Naive thymus-derived CD4-positive, alpha-beta T cell (primary cell): ENCODE measurements around the gene PITPNB. TPM values are rescaled to one million over a fixed set of nuclear protein-coding genes. Genes with fewer than 3 reads are reported as not detected.

Experiments
- ATAC-seq: fragments of 150-1000 bp; cut with Tn5 transposase; 2 replicates; pipeline ENCODE4 v1.10.0; 2021; ENCODE audit warnings: mild to moderate bottlenecking, moderate library complexity
- CTCF ChIA-PET: fragments of 350-600 bp; sonication (Branson Sonifier 250); formaldehyde crosslinking; loops from one replicate; lab custom pipeline; 2021; ENCODE audit warnings: antibody characterized with exemption; lab: Charles Lee
- POLR2A ChIA-PET: fragments of 350-600 bp; sonication (Branson Sonifier 250); formaldehyde crosslinking; loops from one replicate; lab custom pipeline; 2021; ENCODE audit warnings: antibody characterized with exemption, inconsistent platforms; lab: Charles Lee
- DNase-seq, 9 donors: peaks; one replicate each; pipeline versions ENCODE4 v3.0.0 to v3.0.0-alpha.2; 2020 to 2022; ENCODE audit warnings: mixed read lengths in 1 of 9
- H3K27ac ChIP-seq: one replicate; pipeline ENCODE4 v1.7.0; 2013; ENCODE audit warnings: mild to moderate bottlenecking, low read depth, low read length, moderate library complexity
- H3K27me3 ChIP-seq, 2 donors: one replicate each; pipeline ENCODE4 v1.7.0; 2013; ENCODE audit warnings: low read length in 2 of 2, mild to moderate bottlenecking in 2 of 2, moderate library complexity in 2 of 2; ENCODE audit not compliant: control insufficient read depth in 2 of 2, insufficient read depth in 2 of 2
- H3K36me3 ChIP-seq, 3 experiments: 1 replicate in 2 of 3; 2 replicates in 1 of 3; pipeline ENCODE4 v1.7.0; 2013; ENCODE audit warnings: low read length in 3 of 3, mild to moderate bottlenecking in 3 of 3, moderate library complexity in 1 of 3; ENCODE audit not compliant: insufficient read depth in 3 of 3, control insufficient read depth in 2 of 3
- H3K4me1 ChIP-seq, 2 donors: one replicate each; pipeline ENCODE4 v1.7.0; 2013; ENCODE audit warnings: low read length in 2 of 2, mild to moderate bottlenecking in 2 of 2, moderate library complexity in 1 of 2; ENCODE audit not compliant: control insufficient read depth in 2 of 2, insufficient read depth in 2 of 2
- H3K4me3 ChIP-seq: 2 replicates; pipeline ENCODE4 v1.7.0; 2013; ENCODE audit warnings: mild to moderate bottlenecking, low read length
- H3K9me3 ChIP-seq, 3 experiments: 1 replicate in 2 of 3; 2 replicates in 1 of 3; pipeline ENCODE4 v1.7.0; 2013; ENCODE audit warnings: low read length in 3 of 3; ENCODE audit not compliant: control insufficient read depth in 2 of 3
- H3K27ac Mint-ChIP-seq, 9 donors: one replicate each; pipeline ENCODE4 v1.8.0; 2020 to 2022; ENCODE audit warnings: mixed read lengths in 9 of 9, mild to moderate bottlenecking in 8 of 9, moderate library complexity in 5 of 9, inconsistent platforms in 2 of 9
- H3K27me3 Mint-ChIP-seq, 5 donors: one replicate each; pipeline ENCODE4 v1.8.0; 2021 to 2022; ENCODE audit warnings: mixed read lengths in 5 of 5, mild to moderate bottlenecking in 1 of 5
- H3K36me3 Mint-ChIP-seq, 5 donors: one replicate each; pipeline ENCODE4 v1.8.0; 2020 to 2022; ENCODE audit warnings: mixed read lengths in 5 of 5, mild to moderate bottlenecking in 3 of 5, inconsistent platforms in 1 of 5
- H3K4me1 Mint-ChIP-seq, 7 donors: one replicate each; pipeline ENCODE4 v1.8.0; 2020 to 2022; ENCODE audit warnings: mixed read lengths in 7 of 7, mild to moderate bottlenecking in 3 of 7, inconsistent platforms in 1 of 7
- H3K4me3 Mint-ChIP-seq, 10 donors: one replicate each; pipeline ENCODE4 v1.8.0; 2020 to 2022; ENCODE audit warnings: mild to moderate bottlenecking in 10 of 10, mixed read lengths in 10 of 10, moderate library complexity in 6 of 10, inconsistent platforms in 2 of 10
- H3K9me3 Mint-ChIP-seq, 11 donors: one replicate each; pipeline ENCODE4 v1.8.0; 2020 to 2022; ENCODE audit warnings: mixed read lengths in 11 of 11, mild to moderate bottlenecking in 4 of 11, inconsistent platforms in 1 of 11, moderate library complexity in 1 of 11
- intact Hi-C, 2 donors: fragments of 100-400 bp; cut with micrococcal nuclease; formaldehyde crosslinking; loops; one replicate each; pipeline ENCODE4 v1.15.1; 2023
- polyA plus RNA-seq, 2 donors: library from polyadenylated mRNA; unstranded; fragments of 300-500 nt; fragmentation: Illumina TruSeq; gene quantifications; one replicate each; pipeline ENCODE4 v1.2.3, GENCODE V29; 2021
- total RNA-seq, 6 experiments: library from RNA in 5 of 6; stranded (reverse) in 5 of 6; gene quantifications; 1 replicate in 5 of 6; 2 replicates in 1 of 6; pipeline ENCODE4 v1.2.3 and lab custom pipeline; 2021 to 2026

The PITPNB gene
- total and polyA plus RNA-seq, 7 experiments from 2014 or later, result 56.3 to 98.8 (median 62.8) TPM

- H3K9me3 Mint-ChIP-seq, result no peaks in the 10 kb centered on the region
- intact Hi-C loops, result no loop called here
- Histone ChIP-seq H3K4me1 (peaks cover 5% of the 10 kb centered on the region in 2 donors), H3K27ac (no peak overlapping the region), H3K27me3 (no peaks in the 10 kb centered on the region), H3K9me3 (no peaks in the 10 kb centered on the region), H3K36me3 (no peaks in the 10 kb centered on the region), H3K4me3 (no peak overlapping the region)
- H3K27ac Mint-ChIP-seq, result no peak overlapping the region
- H3K27me3 Mint-ChIP-seq, result no peaks in the 10 kb centered on the region
- ATAC-seq (no peak), DNase-seq (no peak)
- H3K4me3 Mint-ChIP-seq, result no peak overlapping the region
- H3K36me3 Mint-ChIP-seq, result peaks cover 0 to 32% (median 12%) of the 10 kb centered on the region in 5 donors
- H3K4me1 Mint-ChIP-seq, result peaks cover 28 to 59% (median 48%) of the 10 kb centered on the region in 7 donors
- CTCF ChIA-PET, result interaction anchor here (0.7 kb wide), 1 partner anchor 85 kb away, joined by 6 read pairs; no protein-coding TSS in a partner anchor
- POLR2A ChIA-PET, result no interaction called here
Measured at GRCh38 chr22:27925331-27925730, 6.3 kb upstream of the PITPNB start.

GRCh38 chr22:27919942-27920755 lies 1.1 kb upstream of the PITPNB start:
- H3K9me3 ChIP-seq, result no peaks in the 10 kb centered on the region
- H3K4me3 Mint-ChIP-seq, result peak overlapping the region; percentile 97 to 100 (median 99)
- H3K27ac ChIP-seq, result peak overlapping the region; percentile 94
- ATAC-seq (peak; percentile 35), DNase-seq (no peak)
- peaks cover 29 to 32% of the 10 kb centered on the region in 2 donors for H3K4me1 ChIP-seq
- CTCF ChIA-PET, result interaction anchor here (1.3 kb wide), 1 partner anchor 31 kb away, joined by 3 read pairs; no protein-coding TSS in a partner anchor
- peaks cover 0 to 29% (median 12%) of the 10 kb centered on the region in 5 donors for H3K36me3 Mint-ChIP-seq
- H3K27ac Mint-ChIP-seq, result peak overlapping the region; percentile 93 to 99 (median 99)
- POLR2A ChIA-PET, result interaction anchor here (0.7 to 2.1 kb wide), 6 partner anchors 9 to 1436 kb away, joined by 3 to 8 read pairs (median 4); partner anchors contain the start of genes HPS4, SRRD and XBP1
- H3K27me3 Mint-ChIP-seq, result peaks cover 0 to 4% (median 0%) of the 10 kb centered on the region in 5 donors
- H3K4me3 ChIP-seq, result peak overlapping the region; percentile 73
- peaks cover 53 to 81% (median 68%) of the 10 kb centered on the region in 7 donors for H3K4me1 Mint-ChIP-seq
- no peaks in the 10 kb centered on the region for H3K36me3 ChIP-seq
- peaks cover 0 to 6% (median 0%) of the 10 kb centered on the region in 11 donors for H3K9me3 Mint-ChIP-seq
- intact Hi-C loops, result loop anchor here (1.0 to 10.0 kb wide), 13 partner anchors 33 to 1847 kb away; partner anchors contain the start of genes HSCB (in 2 of the 2), CCDC117 (in 1 of the 2), CHEK2 (in 1 of the 2) and EWSR1 (in 1 of the 2)
- no peaks in the 10 kb centered on the region for H3K27me3 ChIP-seq

DNA sequence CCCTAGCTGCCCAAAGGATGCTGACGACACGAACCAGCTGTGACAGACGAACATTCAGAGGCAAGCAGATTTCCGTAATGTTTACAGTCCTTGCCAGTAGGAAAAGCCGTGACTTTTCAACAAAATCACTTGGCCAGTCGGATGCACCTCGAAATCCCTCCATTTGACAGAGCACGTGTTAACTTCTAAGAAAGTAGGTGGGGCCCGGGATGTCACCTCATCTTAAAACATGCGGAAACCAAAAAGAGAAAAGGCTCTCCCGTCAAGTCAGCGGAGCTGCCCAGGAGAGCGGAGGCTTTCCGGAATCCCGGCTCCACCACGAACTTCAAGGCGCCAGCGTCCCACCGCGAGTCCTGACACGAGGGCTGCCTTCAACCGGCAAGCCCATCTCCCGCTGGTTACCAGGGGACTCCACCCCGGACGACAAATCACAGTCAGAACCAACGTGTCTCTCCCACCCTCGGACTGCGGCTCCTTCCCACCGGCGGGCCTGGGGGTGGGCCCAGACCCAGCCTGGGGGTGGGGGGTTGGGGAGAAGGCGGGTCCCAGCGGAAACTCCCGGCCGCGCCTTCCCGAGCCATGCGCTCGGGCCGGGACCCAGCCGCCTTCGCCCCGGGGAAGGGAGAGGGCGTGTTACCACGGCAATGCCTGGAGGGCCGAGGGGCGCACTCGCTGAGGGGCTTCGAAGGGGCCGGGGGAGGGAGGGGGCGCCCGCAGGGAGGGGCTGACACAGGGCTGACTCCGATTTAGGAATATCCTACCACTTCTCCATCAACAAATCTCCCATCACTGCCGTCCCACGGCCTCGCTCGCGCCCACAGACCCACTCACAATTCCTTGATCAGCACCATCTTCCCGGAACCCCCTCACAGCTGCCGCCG lies 475 bp downstream of the PITPNB start:
- ATAC-seq (peak; percentile 17), DNase-seq (peak; percentile 23 to 80 (median 39))
- Histone ChIP-seq H3K27me3 (no peaks in the 10 kb centered on the region), H3K36me3 (no peaks in the 10 kb centered on the region), H3K9me3 (no peaks in the 10 kb centered on the region), H3K4me3 (peak overlapping the region; percentile 84), H3K4me1 (peaks cover 29 to 32% of the 10 kb centered on the region in 2 donors), H3K27ac (peak overlapping the region; percentile 90)
- H3K27me3 Mint-ChIP-seq, result peaks cover 0 to 4% (median 0%) of the 10 kb centered on the region in 5 donors
- peak overlapping the region; percentile 93 to 99 (median 99) for H3K27ac Mint-ChIP-seq
- POLR2A ChIA-PET, result interaction anchor here (0.7 to 2.1 kb wide), 8 partner anchors 8 to 1435 kb away, joined by 3 to 8 read pairs (median 4); partner anchors contain the start of genes HPS4, MN1, SRRD and XBP1
- intact Hi-C loops, result loop anchor here (1.0 to 10.0 kb wide), 13 partner anchors 32 to 1849 kb away; partner anchors contain the start of genes HSCB (in 2 of the 2), CCDC117 (in 1 of the 2), CHEK2 (in 1 of the 2) and EWSR1 (in 1 of the 2)
- peaks cover 0 to 24% (median 11%) of the 10 kb centered on the region in 5 donors for H3K36me3 Mint-ChIP-seq
- CTCF ChIA-PET, result interaction anchor here (1.3 kb wide), 1 partner anchor 30 kb away, joined by 3 read pairs; no protein-coding TSS in a partner anchor
- H3K4me1 Mint-ChIP-seq, result peaks cover 58 to 86% (median 78%) of the 10 kb centered on the region in 7 donors
- peaks cover 0 to 6% (median 0%) of the 10 kb centered on the region in 11 donors for H3K9me3 Mint-ChIP-seq
- peak overlapping the region; percentile 97 to 100 (median 99) for H3K4me3 Mint-ChIP-seq

DNA sequence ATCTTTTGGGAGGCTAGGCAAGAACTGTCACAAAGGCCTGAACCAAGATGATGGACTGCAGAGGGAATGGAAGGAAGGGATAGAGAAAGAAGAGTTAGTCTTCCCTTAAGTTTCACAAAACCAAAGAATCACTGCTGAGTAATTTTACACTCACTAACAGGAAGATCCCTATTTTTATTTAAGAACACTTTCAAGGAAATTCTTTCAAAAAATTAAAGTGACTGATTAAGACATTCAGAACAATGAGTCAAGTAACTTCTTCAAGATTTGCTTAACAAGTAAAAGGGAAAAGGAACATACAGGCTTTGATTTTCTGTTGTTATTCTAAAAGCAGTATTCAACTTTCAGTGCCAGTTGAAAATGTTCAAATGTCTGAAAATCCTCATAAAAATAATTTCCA lies 3.1 kb downstream of the PITPNB start:
- Histone ChIP-seq H3K4me3 (no peak overlapping the region), H3K27ac (no peak overlapping the region), H3K9me3 (no peaks in the 10 kb centered on the region), H3K36me3 (no peaks in the 10 kb centered on the region), H3K27me3 (no peaks in the 10 kb centered on the region), H3K4me1 (peaks cover 29 to 32% of the 10 kb centered on the region in 2 donors)
- Mint-ChIP-seq H3K27ac (peak overlapping the region in 1 of 9 donors; percentile 33), H3K27me3 (peaks cover 0 to 4% (median 0%) of the 10 kb centered on the region in 5 donors), H3K9me3 (peaks cover 0 to 6% (median 0%) of the 10 kb centered on the region in 11 donors), H3K36me3 (peaks cover 0 to 18% (median 5%) of the 10 kb centered on the region in 5 donors), H3K4me3 (peak overlapping the region in 6 of 10 donors; percentile 2 to 43 (median 22)), H3K4me1 (peaks cover 52 to 87% (median 77%) of the 10 kb centered on the region in 7 donors)
- ATAC-seq (no peak), DNase-seq (no peak)
- ChIA-PET POLR2A (no interaction called here), CTCF (no interaction called here)
- intact Hi-C loops, result loop anchor here (5.0 to 10.0 kb wide), 6 partner anchors 34 to 1851 kb away; partner anchors contain the start of genes CHEK2 (in 1 of the 2), HSCB (in 1 of the 2), UQCR10 (in 1 of the 2) and XBP1 (in 1 of the 2)

DNA sequence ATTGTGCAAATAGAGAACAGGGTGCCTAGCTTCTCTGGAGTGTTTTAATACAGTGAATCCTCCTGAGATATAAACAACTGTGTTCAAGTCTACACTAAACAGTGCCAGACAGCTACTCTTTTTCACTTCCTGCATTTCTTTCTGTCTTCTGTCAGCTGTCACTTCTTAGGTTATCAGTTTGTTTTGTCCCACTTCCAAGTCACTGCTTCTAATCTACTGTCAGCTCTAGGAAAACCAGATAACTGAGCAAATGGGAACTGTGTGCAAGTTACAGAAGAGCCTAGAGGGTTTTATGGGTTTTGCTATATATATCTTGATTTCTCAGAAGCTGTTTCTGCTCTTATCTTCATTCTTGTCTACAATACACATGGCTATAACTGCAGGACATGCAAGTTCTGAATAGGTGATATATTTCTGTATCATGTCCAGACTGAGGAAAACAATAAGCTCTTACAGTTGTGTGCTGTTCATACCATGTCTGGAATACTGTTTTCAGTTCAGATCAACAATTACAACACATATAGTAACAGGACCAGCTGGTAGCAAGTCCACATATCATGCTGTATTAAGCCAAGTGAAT lies 5.8 kb downstream of the PITPNB start:
- ChIA-PET CTCF (interaction anchor here (0.6 kb wide), 1 partner anchor 27 kb away, joined by 4 read pairs; no protein-coding TSS in a partner anchor), POLR2A (no interaction called here)
- intact Hi-C loops, result loop anchor here in 1 of 2 donors (10.0 kb wide), 1 partner anchor 882 kb away; no protein-coding TSS in a partner anchor
- Histone ChIP-seq H3K36me3 (peaks cover 0 to 17% (median 0%) of the 10 kb centered on the region in 3 experiments), H3K4me1 (peaks cover 15 to 21% of the 10 kb centered on the region in 2 donors), H3K27me3 (no peaks in the 10 kb centered on the region), H3K4me3 (no peak overlapping the region), H3K27ac (no peak overlapping the region), H3K9me3 (no peaks in the 10 kb centered on the region)
- ATAC-seq (no peak), DNase-seq (no peak)
- H3K27me3 Mint-ChIP-seq, result no peaks in the 10 kb centered on the region
- H3K4me1 Mint-ChIP-seq, result peaks cover 40 to 72% (median 63%) of the 10 kb centered on the region in 7 donors
- H3K4me3 Mint-ChIP-seq, result peak overlapping the region in 2 of 10 donors; percentile 1 to 5
- H3K36me3 Mint-ChIP-seq, result peaks cover 0 to 35% (median 8%) of the 10 kb centered on the region in 5 donors
- H3K27ac Mint-ChIP-seq, result peak overlapping the region in 3 of 9 donors; percentile 10 to 27 (median 14)
- H3K9me3 Mint-ChIP-seq, result no peaks in the 10 kb centered on the region
